K562 (cell line): Measurements from ENCODE around the gene CEBPE.

Source experiments
- MTA1 ChIP-seq: fragments of 450-650 bp; IDR thresholded peaks from 2 replicates; pipeline ENCODE4 v1.6.1; 2017; ENCODE audit warnings: borderline replicate concordance
- POLR2A ChIP-seq: fragments of 450-650 bp; conservative IDR thresholded peaks from 2 replicates; pipeline ENCODE4 v1.6.1; 2016
- TF ChIP-seq, protein P1 (sequence below): fragments of 450-650 bp; formaldehyde crosslinking; IDR thresholded peaks from 2 replicates; pipeline ENCODE4 v1.4.0; 2020; ENCODE audit warnings: mild to moderate bottlenecking, mixed read lengths

DNA sequence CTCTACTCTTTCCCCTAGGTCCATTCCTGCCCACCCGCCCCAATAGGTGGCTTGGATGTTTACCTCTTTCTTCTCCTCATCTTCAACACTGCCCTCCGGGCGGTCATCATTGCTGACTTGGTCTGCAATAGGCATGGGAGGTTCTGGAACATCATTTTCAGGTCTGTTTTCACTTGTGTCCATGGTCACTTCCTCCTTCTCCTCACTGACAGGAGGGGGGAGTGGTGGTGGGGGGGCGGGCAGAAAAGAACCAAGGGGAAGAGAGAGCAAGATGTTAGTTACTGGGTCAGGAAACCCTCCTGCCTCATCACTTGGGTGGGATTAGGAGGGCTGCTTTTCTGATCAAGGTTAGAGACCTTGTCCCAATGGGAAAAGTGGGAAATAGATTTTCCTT lies 49.6 kb downstream of the CEBPE start:
- TF ChIP-seq, protein P1, sequence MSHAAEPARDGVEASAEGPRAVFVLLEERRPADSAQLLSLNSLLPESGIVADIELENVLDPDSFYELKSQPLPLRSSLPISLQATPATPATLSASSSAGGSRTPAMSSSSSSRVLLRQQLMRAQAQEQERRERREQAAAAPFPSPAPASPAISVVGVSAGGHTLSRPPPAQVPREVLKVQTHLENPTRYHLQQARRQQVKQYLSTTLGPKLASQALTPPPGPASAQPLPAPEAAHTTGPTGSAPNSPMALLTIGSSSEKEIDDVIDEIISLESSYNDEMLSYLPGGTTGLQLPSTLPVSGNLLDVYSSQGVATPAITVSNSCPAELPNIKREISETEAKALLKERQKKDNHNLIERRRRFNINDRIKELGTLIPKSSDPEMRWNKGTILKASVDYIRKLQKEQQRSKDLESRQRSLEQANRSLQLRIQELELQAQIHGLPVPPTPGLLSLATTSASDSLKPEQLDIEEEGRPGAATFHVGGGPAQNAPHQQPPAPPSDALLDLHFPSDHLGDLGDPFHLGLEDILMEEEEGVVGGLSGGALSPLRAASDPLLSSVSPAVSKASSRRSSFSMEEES (CRISPR knock-in tag): no peak
- no peak for TF ChIP-seq MTA1
- TF ChIP-seq POLR2A: no peak
